ENCODE measurements around the gene DLGAP1.

DNA sequence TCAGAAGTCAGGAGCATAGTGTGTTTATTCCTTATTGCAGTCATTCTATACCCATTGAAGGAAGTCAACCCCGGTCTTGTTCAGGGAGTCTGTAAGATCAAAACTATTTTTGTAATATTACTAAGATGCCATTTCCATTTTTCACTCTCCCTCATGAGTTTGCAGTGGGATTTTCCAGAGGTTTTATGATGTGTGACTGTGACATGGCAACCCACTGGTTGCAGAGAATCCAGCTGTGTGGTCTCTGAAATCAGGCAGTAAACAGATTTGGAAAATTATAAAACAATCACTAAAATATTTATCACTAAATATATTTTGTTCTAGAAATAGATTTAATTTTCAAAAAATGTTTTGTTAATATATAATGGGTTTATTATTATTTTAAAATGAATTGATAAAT lies 38.1 kb downstream of the DLGAP1 start:
- TF ChIP-seq ZNF274 (IDR thresholded peaks at IDR 0.05; ENCODE audit: low read depth, low read length) (no peak), YY1 (IDR thresholded peaks at IDR 0.05; ENCODE audit: insufficient read depth, insufficient read length) (no peak), SUZ12 (IDR thresholded peaks at IDR 0.05; ENCODE audit: extremely low read depth, insufficient read depth, insufficient read length) (no peak)
